ENCODE data around the gene AFTPH.

The AFTPH gene

DNA sequence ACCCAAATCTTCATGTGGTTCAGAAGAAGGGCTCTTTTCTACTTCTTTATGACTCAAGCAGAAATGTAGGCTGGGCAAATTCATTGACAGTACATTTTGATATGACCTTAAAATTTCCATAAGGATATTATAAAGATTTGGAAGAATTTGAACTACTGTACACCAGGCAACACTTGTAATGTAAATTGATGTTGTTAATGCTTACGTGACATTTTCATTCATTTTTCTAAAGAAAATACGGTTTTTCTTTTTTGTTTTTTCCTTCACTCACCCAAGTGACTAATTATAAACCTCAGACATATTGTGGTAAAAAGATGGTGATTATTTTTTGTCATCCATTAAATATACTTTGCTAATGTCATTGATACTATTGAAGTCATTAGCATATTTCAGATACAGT, 17.4 kb downstream of the AFTPH start:
- ATAC-seq (ENCODE audit: low read depth) (no peak), DNase-seq (ENCODE audit: low spot score) (no peak)
- peaks cover 61% of the 10 kb centered on the region for H3K4me1 ChIP-seq (ENCODE audit: insufficient read depth, poor library complexity, severe bottlenecking)
- no peaks in the 10 kb centered on the region for H3K9me3 ChIP-seq (ENCODE audit: severe bottlenecking)
- no peak overlapping the region for H3K4me3 ChIP-seq (ENCODE audit: severe bottlenecking)
- peak overlapping the region; percentile 95 for H3K27ac ChIP-seq (ENCODE audit: poor library complexity, severe bottlenecking)
- peaks cover 8% of the 10 kb centered on the region for H3K36me3 ChIP-seq (ENCODE audit: low read depth)
- TF ChIP-seq, protein P1, sequence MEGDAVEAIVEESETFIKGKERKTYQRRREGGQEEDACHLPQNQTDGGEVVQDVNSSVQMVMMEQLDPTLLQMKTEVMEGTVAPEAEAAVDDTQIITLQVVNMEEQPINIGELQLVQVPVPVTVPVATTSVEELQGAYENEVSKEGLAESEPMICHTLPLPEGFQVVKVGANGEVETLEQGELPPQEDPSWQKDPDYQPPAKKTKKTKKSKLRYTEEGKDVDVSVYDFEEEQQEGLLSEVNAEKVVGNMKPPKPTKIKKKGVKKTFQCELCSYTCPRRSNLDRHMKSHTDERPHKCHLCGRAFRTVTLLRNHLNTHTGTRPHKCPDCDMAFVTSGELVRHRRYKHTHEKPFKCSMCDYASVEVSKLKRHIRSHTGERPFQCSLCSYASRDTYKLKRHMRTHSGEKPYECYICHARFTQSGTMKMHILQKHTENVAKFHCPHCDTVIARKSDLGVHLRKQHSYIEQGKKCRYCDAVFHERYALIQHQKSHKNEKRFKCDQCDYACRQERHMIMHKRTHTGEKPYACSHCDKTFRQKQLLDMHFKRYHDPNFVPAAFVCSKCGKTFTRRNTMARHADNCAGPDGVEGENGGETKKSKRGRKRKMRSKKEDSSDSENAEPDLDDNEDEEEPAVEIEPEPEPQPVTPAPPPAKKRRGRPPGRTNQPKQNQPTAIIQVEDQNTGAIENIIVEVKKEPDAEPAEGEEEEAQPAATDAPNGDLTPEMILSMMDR (IDR thresholded peaks at IDR 0.05; ENCODE audit: poor library complexity, severe bottlenecking): no peak
- H3K27me3 ChIP-seq (ENCODE audit: insufficient read depth, poor library complexity, severe bottlenecking): peaks cover 3% of the 10 kb centered on the region

DNA sequence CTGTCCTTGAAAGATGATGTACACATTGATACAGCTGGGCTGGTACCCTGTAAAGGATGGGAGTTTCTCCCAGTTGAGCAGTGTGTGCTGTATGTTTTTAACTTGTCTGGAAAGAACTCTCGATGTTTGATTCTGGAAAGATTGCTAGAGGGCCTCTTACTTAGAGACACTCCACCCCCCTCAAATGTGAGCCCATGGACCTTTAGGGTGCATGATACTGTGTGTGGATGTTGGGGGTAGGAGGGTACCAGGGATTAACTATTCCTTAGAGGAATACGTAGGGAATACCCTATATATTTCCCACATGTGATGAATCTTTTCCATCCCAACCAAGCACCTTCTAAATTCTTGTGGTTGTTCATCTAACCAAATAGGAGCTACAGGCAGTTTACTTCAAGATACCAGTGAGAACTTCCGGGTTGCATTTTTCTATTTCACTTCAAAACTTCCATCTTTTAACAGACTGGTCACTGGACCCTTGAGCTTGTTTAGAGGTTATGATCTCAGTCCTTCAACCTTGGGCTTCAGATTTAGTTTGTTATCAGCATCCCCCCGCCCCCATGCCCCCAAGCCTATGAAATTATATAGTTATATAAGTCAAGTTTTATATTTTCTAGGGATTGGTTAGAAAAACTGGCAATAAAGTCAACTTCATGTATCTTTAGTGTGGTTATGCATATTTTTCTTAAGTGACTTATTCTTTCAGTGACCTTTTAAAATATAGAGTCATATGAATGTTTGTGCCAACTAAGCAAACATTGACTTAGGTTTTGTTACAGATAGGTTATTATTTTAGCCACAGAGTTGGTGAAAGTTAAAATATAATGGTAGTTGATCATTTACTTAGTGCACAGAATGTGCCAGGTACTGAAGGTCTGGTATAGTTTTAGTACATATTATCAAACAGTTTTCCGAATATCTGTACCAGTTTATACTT, 18.2 kb downstream of the AFTPH start:
- ATAC-seq (ENCODE audit: low read depth): peak; percentile 24; the same call in 2 of the 3 replicates

DNA sequence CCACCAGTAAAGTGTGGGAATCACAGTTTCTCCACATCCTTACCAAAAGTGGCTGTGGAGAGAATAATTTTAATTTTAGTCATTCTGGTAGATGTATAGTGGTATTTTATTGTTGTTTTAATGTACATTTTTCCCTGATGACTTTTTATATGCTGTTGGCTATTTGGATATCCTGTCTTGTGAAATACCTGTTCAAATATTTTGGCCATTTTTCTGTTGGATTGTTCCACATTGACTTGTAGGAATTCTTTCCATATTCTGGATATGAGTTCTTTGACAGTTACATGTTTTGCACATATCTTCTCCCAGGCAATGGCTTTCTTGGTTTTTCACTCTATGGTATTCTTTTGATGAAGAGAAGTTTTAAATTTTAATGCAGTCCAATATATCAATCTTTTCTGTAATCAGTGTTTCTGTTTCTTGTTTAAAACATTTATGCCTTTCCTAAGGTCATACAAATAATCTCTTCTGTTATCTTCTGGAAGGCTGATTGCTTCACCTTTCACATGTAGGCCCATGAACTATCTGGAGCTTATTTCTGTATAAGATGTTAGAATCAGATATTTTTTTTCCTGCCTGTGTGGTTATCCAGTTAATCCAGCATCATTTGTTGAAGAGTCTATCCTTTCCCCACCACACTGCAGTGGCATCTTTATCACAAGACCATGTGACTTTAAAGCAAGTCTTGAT, 19.0 kb downstream of the AFTPH start:
- Histone ChIP-seq H3K4me1 (ENCODE audit: insufficient read depth, poor library complexity, severe bottlenecking) (peaks cover 48% of the 10 kb centered on the region), H3K4me3 (ENCODE audit: severe bottlenecking) (no peak overlapping the region), H3K36me3 (ENCODE audit: low read depth) (peaks cover 8% of the 10 kb centered on the region; the same call in 1 of the 2 replicates), H3K27ac (ENCODE audit: poor library complexity, severe bottlenecking) (peak overlapping the region; percentile 95), H3K27me3 (ENCODE audit: insufficient read depth, poor library complexity, severe bottlenecking) (no peaks in the 10 kb centered on the region), H3K9me3 (ENCODE audit: severe bottlenecking) (no peaks in the 10 kb centered on the region)
- DNase-seq (ENCODE audit: low spot score): no peak
- ATAC-seq (ENCODE audit: low read depth): peak; percentile 85
- TF ChIP-seq, protein P1 (IDR thresholded peaks at IDR 0.05; ENCODE audit: poor library complexity, severe bottlenecking): no peak

More for the DNA sequence above, 18.2 kb downstream of the AFTPH start:
- TF ChIP-seq, protein P1 (IDR thresholded peaks at IDR 0.05; ENCODE audit: poor library complexity, severe bottlenecking): no peak
- H3K9me3 ChIP-seq (ENCODE audit: severe bottlenecking): no peaks in the 10 kb centered on the region
- H3K27me3 ChIP-seq (ENCODE audit: insufficient read depth, poor library complexity, severe bottlenecking): peaks cover 2% of the 10 kb centered on the region
- H3K4me1 ChIP-seq (ENCODE audit: insufficient read depth, poor library complexity, severe bottlenecking): peaks cover 56% of the 10 kb centered on the region
- peaks cover 8% of the 10 kb centered on the region for H3K36me3 ChIP-seq (ENCODE audit: low read depth)
- DNase-seq (ENCODE audit: low spot score): no peak
- no peak overlapping the region for H3K4me3 ChIP-seq (ENCODE audit: severe bottlenecking)
- H3K27ac ChIP-seq (ENCODE audit: poor library complexity, severe bottlenecking): peak overlapping the region; percentile 95

DNA sequence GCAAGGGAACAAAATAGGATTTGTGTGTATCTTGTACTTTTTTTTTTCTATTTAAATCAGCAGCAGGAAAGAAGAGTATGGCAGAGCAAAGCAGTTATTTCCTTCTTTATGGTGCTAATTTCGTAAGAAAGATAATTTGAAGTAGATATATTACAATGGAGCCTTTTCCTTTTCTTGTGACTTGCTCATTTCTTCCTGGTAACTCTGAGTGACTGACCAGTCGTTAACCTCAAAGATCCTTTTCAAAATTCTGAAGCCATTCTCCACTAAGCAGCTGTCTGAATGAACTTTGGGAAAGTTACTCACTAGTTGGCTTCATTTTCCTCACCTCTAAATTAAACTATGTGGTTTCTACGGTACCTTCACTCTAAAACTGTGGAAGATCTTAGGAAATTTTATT, 24.6 kb downstream of the AFTPH start:
- no peak for ATAC-seq (ENCODE audit: low read depth)
- Histone ChIP-seq H3K27ac (ENCODE audit: poor library complexity, severe bottlenecking) (no peak overlapping the region), H3K4me1 (ENCODE audit: insufficient read depth, poor library complexity, severe bottlenecking) (peaks cover 5% of the 10 kb centered on the region), H3K4me3 (ENCODE audit: severe bottlenecking) (no peak overlapping the region), H3K27me3 (ENCODE audit: insufficient read depth, poor library complexity, severe bottlenecking) (no peaks in the 10 kb centered on the region), H3K9me3 (ENCODE audit: severe bottlenecking) (no peaks in the 10 kb centered on the region), H3K36me3 (ENCODE audit: low read depth) (0 out of 2 replicates have a peak, but pooled peaks cover 5% of the 10 kb centered on the region)
- TF ChIP-seq, protein P1 (IDR thresholded peaks at IDR 0.05; ENCODE audit: poor library complexity, severe bottlenecking): no peak
- no peak for DNase-seq (ENCODE audit: low spot score)

All from RWPE2 (cell line).